HG03432 (cell line): ENCODE data around the gene GRAMD1B.

Experiments used
- ATAC-seq: cut with Tn5 transposase; IDR thresholded peaks from one replicate; pipeline ENCODE4 v1.9.1; 2021; ENCODE audit warnings: mild to moderate bottlenecking, moderate library complexity; ENCODE audit not compliant: unreplicated experiment

Gene GRAMD1B

GRCh38 chr11:123584186-123584585, 154.1 kb downstream of the GRAMD1B start:
- ATAC-seq, result no peak

DNA sequence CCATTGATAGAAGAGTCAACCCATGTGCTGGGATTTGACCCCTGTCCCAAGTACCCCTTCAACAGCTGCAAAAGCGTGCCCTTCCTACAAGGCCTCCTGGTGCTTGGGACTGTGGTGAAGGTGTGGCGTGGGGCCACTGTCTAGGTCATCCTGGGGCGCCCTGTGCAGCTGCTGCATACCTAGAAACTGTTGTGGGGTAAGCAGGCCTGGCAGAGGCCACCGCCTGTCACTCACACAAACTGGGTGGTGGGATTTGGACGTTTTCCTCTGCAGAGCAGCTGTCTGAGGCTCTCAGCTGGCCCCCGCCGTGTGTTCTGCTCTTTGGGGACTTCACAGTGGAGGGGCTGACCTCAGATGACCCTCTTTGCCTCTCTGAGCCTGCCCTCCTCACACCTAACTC, 154.7 kb downstream of the GRAMD1B start:
- ATAC-seq, result no peak

GRCh38 chr11:123585206-123585605, 155.1 kb downstream of the GRAMD1B start:
- ATAC-seq, result no peak

DNA sequence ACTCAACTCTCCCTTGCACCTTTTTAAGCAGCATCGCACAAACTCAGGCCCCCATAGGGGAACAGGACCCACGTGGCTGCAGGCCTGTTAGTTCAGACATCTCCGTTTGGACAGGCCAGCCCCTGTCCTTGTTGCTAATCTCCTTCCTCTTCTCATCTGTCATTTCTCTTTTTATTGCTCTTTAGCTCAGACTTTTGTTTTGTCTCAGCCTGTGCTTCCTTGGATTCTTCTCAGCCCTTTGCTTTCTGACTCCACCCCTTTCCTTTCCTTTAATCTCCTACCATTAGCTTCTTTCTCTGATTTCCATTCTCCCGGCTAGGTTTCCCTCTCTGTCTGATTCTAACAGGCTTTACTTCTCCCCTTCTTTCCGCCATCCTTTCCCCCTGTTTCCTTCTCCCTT, 155.6 kb downstream of the GRAMD1B start:
- no peak for ATAC-seq

DNA sequence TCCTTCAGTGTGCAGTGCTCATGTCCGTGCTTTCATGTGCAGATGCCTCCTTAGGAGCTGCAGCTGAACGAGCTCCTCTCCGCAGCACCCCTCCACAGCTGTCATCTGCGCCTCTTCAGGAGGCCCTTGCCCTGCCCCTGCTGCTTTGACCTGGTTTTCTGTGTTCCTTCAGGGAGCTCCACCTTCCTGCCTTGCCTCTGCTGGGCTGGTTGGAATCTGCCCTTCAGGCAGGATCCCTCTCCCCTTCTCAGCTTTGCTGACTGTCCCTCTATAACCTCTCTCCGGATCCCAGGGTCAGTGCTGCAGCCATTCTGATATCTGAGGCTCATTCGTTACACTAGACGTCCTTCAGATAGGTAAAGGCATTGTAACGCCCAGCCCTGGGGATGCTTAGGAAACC, 156.5 kb downstream of the GRAMD1B start:
- no peak for ATAC-seq

DNA sequence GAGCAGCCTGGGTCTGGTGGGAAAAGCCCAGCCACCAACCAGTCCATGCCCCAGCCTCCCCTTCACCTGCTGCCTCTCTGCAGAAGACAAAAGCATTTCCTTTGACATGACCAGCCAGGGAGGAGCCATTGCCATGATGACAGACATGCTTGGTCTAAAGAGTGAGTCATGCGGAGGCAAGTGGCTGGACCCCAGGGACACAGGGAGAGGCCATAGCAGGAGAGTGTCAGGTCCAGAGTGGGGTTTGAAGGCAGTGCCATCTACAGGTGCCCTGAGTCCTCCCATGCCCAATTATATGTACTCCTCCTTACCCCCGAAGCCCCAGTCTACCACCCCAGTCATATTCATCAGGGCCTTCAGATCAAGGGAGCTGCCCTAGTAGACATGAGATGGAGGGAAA, 157.0 kb downstream of the GRAMD1B start:
- ATAC-seq, result no peak

GRCh38 chr11:123587559-123587958, 157.5 kb downstream of the GRAMD1B start:
- ATAC-seq, result no peak

DNA sequence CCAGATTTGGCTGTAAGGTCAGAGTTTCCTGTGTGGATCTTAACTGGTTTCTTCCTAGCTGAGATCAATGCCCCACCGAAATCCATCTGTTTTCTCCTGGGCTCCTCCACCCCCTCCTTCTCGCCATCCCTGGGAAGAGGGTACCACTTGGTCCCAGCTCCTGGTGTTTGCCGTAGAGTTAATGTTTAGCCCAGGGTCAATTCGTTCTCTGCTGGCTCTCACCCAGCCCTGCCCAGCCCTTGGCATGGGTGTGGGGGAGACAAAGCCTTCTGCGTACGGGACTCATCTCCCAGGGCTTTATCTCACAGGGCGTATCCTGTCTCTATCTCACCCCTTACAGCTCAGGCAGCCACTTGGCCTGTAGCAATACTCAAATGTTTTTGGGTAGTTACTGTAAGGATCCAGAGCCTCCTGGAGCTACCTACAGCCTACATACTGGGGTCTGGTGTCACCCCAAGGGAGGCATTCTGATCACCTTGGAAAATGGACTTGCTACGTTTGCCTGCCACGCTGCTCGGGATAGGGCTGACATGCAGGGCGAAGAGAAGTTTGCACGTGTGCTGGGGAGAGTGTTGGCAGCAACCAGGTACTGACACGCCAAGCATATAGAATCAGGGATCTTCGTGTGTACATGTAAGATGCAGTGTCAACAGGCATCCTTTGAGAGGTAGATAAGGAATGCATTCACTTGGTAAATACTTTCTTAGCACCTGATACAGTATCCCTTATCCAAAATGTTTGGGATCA, 158.2 kb downstream of the GRAMD1B start:
- ATAC-seq, result no peak

GRCh38 chr11:123588864-123589262, 158.8 kb downstream of the GRAMD1B start:
- no peak for ATAC-seq

GRCh38 chr11:123590296-123590912, 160.3 kb downstream of the GRAMD1B start:
- ATAC-seq, result no peak

- no peak for ATAC-seq
Observed at GRCh38 chr11:123593570-123593969, 163.5 kb downstream of the GRAMD1B start.

- ATAC-seq, result no peak
Observed at GRCh38 chr11:123594188-123594901, 164.3 kb downstream of the GRAMD1B start.

GRCh38 chr11:123594921-123595320, 164.9 kb downstream of the GRAMD1B start:
- ATAC-seq, result no peak

GRCh38 chr11:123597859-123598258, 167.8 kb downstream of the GRAMD1B start:
- ATAC-seq, result no peak

GRCh38 chr11:123601136-123601535, 171.1 kb downstream of the GRAMD1B start:
- ATAC-seq, result no peak

GRCh38 chr11:123601743-123602142, 171.7 kb downstream of the GRAMD1B start:
- ATAC-seq, result no peak

- ATAC-seq, result no peak
Observed at GRCh38 chr11:123603666-123604065, 173.6 kb downstream of the GRAMD1B start.

DNA sequence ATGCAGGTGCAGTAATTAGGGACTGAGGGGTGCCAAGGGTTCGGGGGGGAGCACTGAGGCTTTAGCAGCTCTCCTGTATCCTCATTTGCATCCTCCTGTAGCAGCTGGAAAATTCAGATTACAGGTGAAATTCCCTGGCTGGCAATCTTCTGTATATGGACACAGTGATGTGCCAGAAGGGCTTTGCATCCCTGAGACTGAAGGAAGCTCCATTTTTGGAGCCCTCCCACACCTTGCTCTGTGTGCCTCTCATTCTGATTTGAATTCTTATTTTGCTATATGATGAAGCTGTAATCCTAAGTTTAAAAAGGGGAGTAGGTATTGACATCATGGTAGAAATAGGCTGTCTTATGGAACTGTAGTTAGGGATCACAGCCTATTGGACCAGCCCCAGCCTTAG, 177.7 kb downstream of the GRAMD1B start:
- ATAC-seq, result no peak

- no peak for ATAC-seq
Observed at GRCh38 chr11:123608371-123608770, 178.3 kb downstream of the GRAMD1B start.

DNA sequence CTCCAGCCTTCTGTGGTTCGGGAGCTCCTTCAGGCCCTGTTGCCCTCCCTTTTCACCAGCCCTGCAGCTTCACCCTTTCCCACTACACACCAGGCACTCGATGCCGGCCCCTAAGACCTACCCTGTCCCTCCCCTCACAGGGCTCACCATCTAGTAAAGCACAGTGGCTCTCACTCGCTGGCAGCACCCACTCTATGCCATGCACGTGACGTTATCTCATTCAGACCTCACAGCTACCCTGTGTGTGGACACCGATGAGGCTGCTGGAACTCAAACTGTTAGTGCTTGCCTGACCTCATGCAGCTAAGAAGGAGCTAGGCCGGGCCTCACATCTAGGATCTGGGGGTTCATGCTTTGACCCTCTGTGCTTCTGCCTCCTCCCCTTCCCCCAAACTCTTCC, 178.9 kb downstream of the GRAMD1B start:
- ATAC-seq, result no peak

- no peak for ATAC-seq
Observed at GRCh38 chr11:123611698-123612097, 181.6 kb downstream of the GRAMD1B start.
